Right lobe of liver (tissue), 4 donors: ENCODE results near the gene MTUS2.

Experiments used
- CTCF ChIP-seq, 4 donors: fragments of 200-600 bp in 3 of 4; fragments of 450-650 bp in 1 of 4; IDR thresholded peaks; one replicate each; pipeline versions ENCODE4 v1.5.1 to v1.8.0; 2016 to 2022; ENCODE audit warnings: antibody characterized with exemption in 4 of 4, mild to moderate bottlenecking in 2 of 4
- POLR2A ChIP-seq: fragments of 450-650 bp; IDR thresholded peaks from one replicate; pipeline ENCODE4 v1.6.1; 2017; ENCODE audit warnings: antibody characterized with exemption, mild to moderate bottlenecking
- donor health status: DM: no; HTN: no; CAD: no.
- donor health status: DM: no; HTN: no; CAD: no.
- donor health status: DM: no; HTN: yes; CAD: no.

GRCh38 chr13:29362849-29363604 lies 542.9 kb downstream of the MTUS2 start:
- TF ChIP-seq CTCF (IDR thresholded peaks at IDR 0.05) (peak; percentile 89 to 95 (median 93)), POLR2A (no peak)
